Natural killer cell treated with Interleukin-12 subunit alpha and Interleukin-12 subunit beta and Interleukin-15 and Interleukin-18, amount 100 ng/mL, for 72 hours (primary cell): Measurements from ENCODE around the gene UBE2J1. TPM values are rescaled to one million over a fixed set of nuclear protein-coding genes. Genes with fewer than 3 reads are reported as not detected.
"Not testable (repeated sequence)": the region's sequence is repeated elsewhere in the genome, so short reads cannot be mapped to it uniquely, and the experiment has no call there.

Source experiments
- ATAC-seq, 2 donors: fragments of 150-1000 bp; cut with Tn5 transposase in 1 of 2; sonication (Bioruptor Pico), chemical (Tn5 transposase) in 1 of 2; 2 replicates each; pipeline ENCODE4 v1.10.0; 2021
- DNase-seq: peaks from one replicate; pipeline ENCODE4 v3.0.0; 2022; ENCODE audit warnings: low spot score
- H3K27ac Mint-ChIP-seq, 2 donors: 1 replicate in 1 of 2; 2 replicates in 1 of 2; pipeline ENCODE4 v1.8.0; 2022; ENCODE audit warnings: mixed read lengths in 2 of 2, mild to moderate bottlenecking in 1 of 2, moderate library complexity in 1 of 2
- H3K27me3 Mint-ChIP-seq, 2 donors: 1 replicate in 1 of 2; 2 replicates in 1 of 2; pipeline ENCODE4 v1.8.0; 2022; ENCODE audit warnings: mixed read lengths in 2 of 2
- H3K36me3 Mint-ChIP-seq: one replicate; pipeline ENCODE4 v1.8.0; 2022; ENCODE audit warnings: mixed read lengths
- H3K4me1 Mint-ChIP-seq, 2 donors: 1 replicate in 1 of 2; 2 replicates in 1 of 2; pipeline ENCODE4 v1.8.0; 2022; ENCODE audit warnings: low read depth in 2 of 2, mixed read lengths in 2 of 2, mild to moderate bottlenecking in 1 of 2
- H3K4me3 Mint-ChIP-seq: one replicate; pipeline ENCODE4 v1.8.0; 2022; ENCODE audit warnings: mixed read lengths
- H3K9me3 Mint-ChIP-seq: 2 replicates; pipeline ENCODE4 v1.8.0; 2022; ENCODE audit warnings: mixed read lengths
- total RNA-seq, 2 donors: library from RNA; stranded (reverse); gene quantifications; one replicate each; pipeline ENCODE4 v1.2.3, GENCODE V29; 2022

Gene UBE2J1
- total RNA-seq, 2 donors from 2014 or later = 31.1 to 35.0 TPM

GRCh38 chr6:89302936-89303335, 49.6 kb downstream of the UBE2J1 start:
- Mint-ChIP-seq H3K4me3 (no peak overlapping the region), H3K4me1 (peaks cover 0 to 12% of the 10 kb centered on the region in 2 donors), H3K9me3 (no peaks in the 10 kb centered on the region), H3K27ac (no peak overlapping the region), H3K36me3 (no peaks in the 10 kb centered on the region), H3K27me3 (no peaks in the 10 kb centered on the region)
- ATAC-seq = no peak
- DNase-seq = no peak

- Mint-ChIP-seq H3K4me3 (no peak overlapping the region), H3K9me3 (no peaks in the 10 kb centered on the region), H3K27ac (no peak overlapping the region), H3K27me3 (no peaks in the 10 kb centered on the region), H3K4me1 (peaks cover 0 to 15% of the 10 kb centered on the region in 2 donors), H3K36me3 (no peaks in the 10 kb centered on the region)
- DNase-seq (no peak), ATAC-seq (no peak)
Observed at GRCh38 chr6:89302195-89302770, 50.2 kb downstream of the UBE2J1 start.

GRCh38 chr6:89301586-89302194, 50.8 kb downstream of the UBE2J1 start:
- no peak overlapping the region for H3K27ac Mint-ChIP-seq
- ATAC-seq (peak in 1 of 2 donors; percentile 28), DNase-seq (no peak)
- no peaks in the 10 kb centered on the region for H3K27me3 Mint-ChIP-seq
- no peak overlapping the region for H3K4me3 Mint-ChIP-seq
- no peaks in the 10 kb centered on the region for H3K9me3 Mint-ChIP-seq
- H3K4me1 Mint-ChIP-seq = peaks cover 0 to 15% of the 10 kb centered on the region in 2 donors
- H3K36me3 Mint-ChIP-seq = no peaks in the 10 kb centered on the region

DNA sequence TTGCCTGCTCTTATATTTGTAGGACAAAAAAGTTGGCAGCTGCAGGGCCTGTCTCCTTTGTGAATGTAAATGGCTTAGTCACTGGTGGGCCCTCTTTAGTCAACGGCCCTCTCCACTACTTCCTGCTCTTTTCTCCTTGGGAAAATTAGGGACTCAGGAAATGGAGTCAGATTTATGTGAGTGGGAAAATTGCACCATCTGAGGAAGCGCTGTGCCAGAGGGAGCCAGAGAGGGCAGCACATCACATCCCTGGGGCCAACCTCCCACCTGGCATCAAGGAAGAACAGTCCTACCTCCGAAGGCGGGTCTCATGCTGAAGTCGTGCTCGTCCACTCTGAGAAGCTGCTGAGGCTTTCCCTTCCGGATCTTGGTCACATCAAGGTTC, 53.1 kb downstream of the UBE2J1 start:
- DNase-seq = no peak
- peaks cover 0 to 15% of the 10 kb centered on the region in 2 donors for H3K4me1 Mint-ChIP-seq
- no peak overlapping the region for H3K4me3 Mint-ChIP-seq
- H3K36me3 Mint-ChIP-seq = no peaks in the 10 kb centered on the region
- no peaks in the 10 kb centered on the region for H3K27me3 Mint-ChIP-seq
- ATAC-seq = no peak
- no peak overlapping the region for H3K27ac Mint-ChIP-seq
- H3K9me3 Mint-ChIP-seq = no peaks in the 10 kb centered on the region

GRCh38 chr6:89298680-89299465, 53.6 kb downstream of the UBE2J1 start:
- Mint-ChIP-seq H3K9me3 (no peaks in the 10 kb centered on the region), H3K27ac (no peak overlapping the region), H3K4me1 (peaks cover 0 to 15% of the 10 kb centered on the region in 2 donors), H3K27me3 (no peaks in the 10 kb centered on the region), H3K4me3 (no peak overlapping the region), H3K36me3 (no peaks in the 10 kb centered on the region)
- no peak for DNase-seq
- ATAC-seq = peak in 1 of 2 donors; percentile 25

- ATAC-seq = peak; percentile 59 to 66
- no peaks in the 10 kb centered on the region for H3K36me3 Mint-ChIP-seq
- no peak overlapping the region for H3K27ac Mint-ChIP-seq
- H3K27me3 Mint-ChIP-seq = no peaks in the 10 kb centered on the region
- peaks cover 0 to 15% of the 10 kb centered on the region in 2 donors for H3K4me1 Mint-ChIP-seq
- H3K9me3 Mint-ChIP-seq = no peaks in the 10 kb centered on the region
- H3K4me3 Mint-ChIP-seq = no peak overlapping the region
- no peak for DNase-seq
Observed at GRCh38 chr6:89297695-89298351, 54.7 kb downstream of the UBE2J1 start.

DNA sequence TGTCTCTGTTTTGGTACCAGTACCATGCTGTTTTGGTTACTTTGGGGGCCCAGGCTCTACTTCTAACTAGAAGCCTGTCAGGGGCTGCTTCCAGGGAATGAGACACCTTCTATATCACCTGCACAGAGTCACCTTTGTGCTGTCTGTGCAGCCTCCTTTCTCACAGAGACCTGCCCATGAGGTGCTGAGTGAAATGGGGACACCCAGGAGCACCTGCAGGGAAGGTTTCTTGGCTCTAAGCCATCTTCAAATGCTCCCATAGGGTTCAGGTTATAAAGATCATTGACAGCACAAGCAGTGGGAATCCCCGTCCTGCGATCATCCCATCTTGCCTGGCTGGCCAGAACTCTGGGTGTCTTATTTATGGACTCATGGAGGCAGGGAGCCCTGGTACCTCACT, 56.5 kb downstream of the UBE2J1 start:
- H3K27ac Mint-ChIP-seq = no peak overlapping the region
- no peaks in the 10 kb centered on the region for H3K9me3 Mint-ChIP-seq
- DNase-seq (no peak), ATAC-seq (no peak)
- no peaks in the 10 kb centered on the region for H3K36me3 Mint-ChIP-seq
- H3K27me3 Mint-ChIP-seq = no peaks in the 10 kb centered on the region
- no peak overlapping the region for H3K4me3 Mint-ChIP-seq
- H3K4me1 Mint-ChIP-seq = peaks cover 0 to 15% of the 10 kb centered on the region in 2 donors

DNA sequence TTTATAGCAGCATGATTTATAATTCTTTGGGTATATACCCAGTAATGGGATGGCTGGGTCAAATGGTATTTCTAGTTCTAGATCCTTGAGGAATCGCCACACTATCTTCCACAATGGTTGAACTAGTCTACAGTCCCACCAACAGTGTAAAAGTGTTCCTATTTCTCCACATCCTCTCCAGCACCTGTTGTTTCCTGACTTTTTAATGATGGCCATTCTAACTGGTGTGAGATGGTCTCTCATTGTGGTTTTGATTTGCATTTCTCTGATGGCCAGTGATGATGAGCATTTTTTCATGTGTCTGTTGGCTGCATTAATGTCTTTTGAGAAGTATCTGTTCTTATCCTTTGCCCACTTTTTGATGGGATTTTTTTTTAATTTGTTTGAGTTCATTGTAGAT, 57.4 kb downstream of the UBE2J1 start:
- not testable (repeated sequence) for H3K4me3 Mint-ChIP-seq, ATAC-seq, H3K27ac Mint-ChIP-seq, H3K9me3 Mint-ChIP-seq, H3K36me3 Mint-ChIP-seq, DNase-seq, H3K27me3 Mint-ChIP-seq
- peaks cover 0 to 15% of the 10 kb centered on the region in 2 donors for H3K4me1 Mint-ChIP-seq

- no peaks in the 10 kb centered on the region for H3K9me3 Mint-ChIP-seq
- DNase-seq = no peak
- H3K27ac Mint-ChIP-seq = no peak overlapping the region
- no peak overlapping the region for H3K4me3 Mint-ChIP-seq
- H3K4me1 Mint-ChIP-seq = no peaks in the 10 kb centered on the region
- ATAC-seq = no peak
- no peaks in the 10 kb centered on the region for H3K27me3 Mint-ChIP-seq
- H3K36me3 Mint-ChIP-seq = no peaks in the 10 kb centered on the region
Observed at GRCh38 chr6:89291256-89291819, 61.2 kb downstream of the UBE2J1 start.

DNA sequence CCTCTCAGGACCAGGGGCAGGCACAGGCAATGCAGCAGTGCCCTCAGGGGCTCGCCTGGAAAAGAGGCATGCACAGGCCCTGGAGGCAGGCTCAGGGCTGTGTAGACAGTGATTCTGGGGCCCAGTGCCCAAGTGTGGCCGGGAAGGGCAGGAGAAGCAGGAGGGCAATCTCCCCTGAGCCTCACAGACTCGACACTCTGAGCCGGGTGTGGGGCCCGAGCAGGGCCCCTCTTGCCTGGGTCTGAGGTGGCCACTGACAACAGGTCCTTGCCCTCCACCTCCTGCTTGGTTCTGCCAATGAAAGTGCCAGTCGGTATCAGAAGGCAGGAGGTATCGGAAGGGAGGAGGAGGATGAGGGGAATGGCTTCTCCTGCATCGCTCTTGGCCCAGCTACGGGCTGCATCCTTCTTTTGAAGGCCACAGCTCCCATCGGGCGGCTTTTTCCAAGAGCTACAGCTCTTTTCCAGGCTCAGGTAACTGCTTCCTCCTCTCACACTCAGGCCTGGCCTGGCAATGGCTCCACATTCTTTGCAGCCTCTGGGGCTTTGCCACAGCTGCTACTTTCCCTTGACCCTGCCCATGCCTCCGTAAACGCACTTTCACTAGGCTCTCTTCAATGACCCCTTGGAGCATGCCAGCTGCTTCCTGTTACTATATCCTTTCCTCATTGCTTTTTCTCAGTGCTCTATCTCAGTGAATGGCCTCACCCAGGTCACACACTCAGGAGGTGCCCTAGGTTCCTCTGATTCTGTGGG, 61.9 kb downstream of the UBE2J1 start:
- no peaks in the 10 kb centered on the region for H3K36me3 Mint-ChIP-seq
- ATAC-seq = peak in 1 of 2 donors; percentile 7
- H3K9me3 Mint-ChIP-seq = no peaks in the 10 kb centered on the region
- no peak overlapping the region for H3K27ac Mint-ChIP-seq
- H3K4me1 Mint-ChIP-seq = no peaks in the 10 kb centered on the region
- H3K4me3 Mint-ChIP-seq = no peak overlapping the region
- no peaks in the 10 kb centered on the region for H3K27me3 Mint-ChIP-seq
- no peak for DNase-seq

DNA sequence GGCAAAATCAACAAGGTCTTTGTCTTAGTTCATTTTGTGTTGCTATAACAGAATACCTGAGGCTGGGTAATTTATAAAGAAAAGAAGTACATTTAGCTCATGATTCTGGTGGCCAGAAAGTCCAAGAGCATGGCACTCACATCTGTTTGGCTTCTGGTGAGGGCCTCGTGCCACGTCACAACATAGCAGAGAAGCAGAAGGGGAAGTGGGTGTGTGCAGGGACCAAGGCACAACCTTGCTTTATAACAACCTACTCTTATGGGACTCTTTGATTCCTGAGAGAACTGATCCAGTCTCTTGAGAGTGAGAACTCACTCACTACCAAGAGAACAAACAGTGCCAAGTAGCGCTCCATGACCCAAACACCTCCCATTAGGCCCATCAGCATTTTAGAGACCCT, 62.8 kb downstream of the UBE2J1 start:
- no peak for DNase-seq
- no peaks in the 10 kb centered on the region for H3K9me3 Mint-ChIP-seq
- no peaks in the 10 kb centered on the region for H3K36me3 Mint-ChIP-seq
- H3K4me1 Mint-ChIP-seq = no peaks in the 10 kb centered on the region
- ATAC-seq = no peak
- H3K27ac Mint-ChIP-seq = no peak overlapping the region
- H3K27me3 Mint-ChIP-seq = no peaks in the 10 kb centered on the region
- no peak overlapping the region for H3K4me3 Mint-ChIP-seq

DNA sequence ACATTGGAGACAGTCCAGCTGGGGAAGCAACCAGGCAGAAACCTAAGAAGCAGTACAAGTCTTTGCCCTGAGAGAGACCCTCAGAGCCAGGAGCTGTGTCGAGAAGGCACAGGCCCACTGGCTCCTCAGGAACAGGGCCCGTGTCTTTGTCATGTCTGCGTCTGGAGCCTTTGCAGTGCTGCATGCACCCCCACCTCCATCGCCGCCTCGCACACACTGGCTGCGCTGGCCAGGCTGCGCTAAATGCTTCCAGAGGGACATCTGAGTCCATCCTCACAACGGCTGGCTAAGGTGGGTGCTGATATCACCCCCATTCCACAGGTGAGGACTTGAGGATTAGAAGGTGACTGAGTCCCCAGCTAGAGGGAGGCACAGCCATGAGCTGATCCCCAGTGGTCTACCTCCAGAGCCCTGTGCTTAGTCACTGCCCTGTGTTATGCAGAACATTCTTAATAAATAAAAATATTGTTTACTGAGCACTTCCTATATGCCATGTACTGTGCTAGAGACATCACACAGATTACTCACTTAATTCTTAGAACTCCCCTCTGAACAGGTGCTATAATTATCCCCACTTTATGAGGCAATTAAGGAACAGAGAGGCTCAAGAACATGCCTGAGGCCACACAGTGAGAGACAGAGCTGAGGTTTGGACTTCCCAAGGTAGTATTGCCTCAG, 65.0 kb downstream of the UBE2J1 start:
- Mint-ChIP-seq H3K4me3 (no peak overlapping the region), H3K36me3 (no peaks in the 10 kb centered on the region), H3K27ac (no peak overlapping the region), H3K27me3 (no peaks in the 10 kb centered on the region), H3K9me3 (no peaks in the 10 kb centered on the region), H3K4me1 (no peaks in the 10 kb centered on the region)
- DNase-seq (no peak), ATAC-seq (peak; percentile 18 to 26)

GRCh38 chr6:89286516-89286915, 66.0 kb downstream of the UBE2J1 start:
- DNase-seq (no peak), ATAC-seq (no peak)
- H3K4me3 Mint-ChIP-seq = no peak overlapping the region
- H3K36me3 Mint-ChIP-seq = no peaks in the 10 kb centered on the region
- H3K4me1 Mint-ChIP-seq = no peaks in the 10 kb centered on the region
- no peak overlapping the region for H3K27ac Mint-ChIP-seq
- H3K9me3 Mint-ChIP-seq = no peaks in the 10 kb centered on the region
- H3K27me3 Mint-ChIP-seq = no peaks in the 10 kb centered on the region
